IMR-90 (cell line): Measurements from ENCODE around the gene DNMT3L.

Experiments used
- CEBPB ChIP-seq: IDR thresholded peaks from 2 replicates; pipeline ENCODE4 v1.6.1; 2012; ENCODE audit warnings: low read depth, low read length, improper control_type of control experiment
- NFE2L2 ChIP-seq: fragments of 150-350 bp; IDR thresholded peaks from 2 replicates; pipeline ENCODE4 v1.6.1; 2016; ENCODE audit warnings: low read depth, mild to moderate bottlenecking, low read length
- POLR2A ChIP-seq: IDR thresholded peaks from 2 replicates; pipeline ENCODE4 v1.6.1; 2012; ENCODE audit warnings: mild to moderate bottlenecking, low read depth, low read length
- RFX5 ChIP-seq: IDR thresholded peaks from 2 replicates; pipeline ENCODE4 v1.8.0; 2012; ENCODE audit warnings: low read depth, mild to moderate bottlenecking, low read length, moderate library complexity
- SMC3 ChIP-seq: fragments of 150-350 bp; IDR thresholded peaks from 2 replicates; pipeline ENCODE4 v1.6.1; 2016; ENCODE audit warnings: low read depth, mild to moderate bottlenecking, antibody characterized with exemption, low read length, moderate library complexity
- TF ChIP-seq, protein P1 (sequence below): conservative IDR thresholded peaks from 2 replicates; pipeline ENCODE4 v1.5.1; 2012; ENCODE audit warnings: mild to moderate bottlenecking, low read depth, low read length, improper control_type of control experiment

DNA sequence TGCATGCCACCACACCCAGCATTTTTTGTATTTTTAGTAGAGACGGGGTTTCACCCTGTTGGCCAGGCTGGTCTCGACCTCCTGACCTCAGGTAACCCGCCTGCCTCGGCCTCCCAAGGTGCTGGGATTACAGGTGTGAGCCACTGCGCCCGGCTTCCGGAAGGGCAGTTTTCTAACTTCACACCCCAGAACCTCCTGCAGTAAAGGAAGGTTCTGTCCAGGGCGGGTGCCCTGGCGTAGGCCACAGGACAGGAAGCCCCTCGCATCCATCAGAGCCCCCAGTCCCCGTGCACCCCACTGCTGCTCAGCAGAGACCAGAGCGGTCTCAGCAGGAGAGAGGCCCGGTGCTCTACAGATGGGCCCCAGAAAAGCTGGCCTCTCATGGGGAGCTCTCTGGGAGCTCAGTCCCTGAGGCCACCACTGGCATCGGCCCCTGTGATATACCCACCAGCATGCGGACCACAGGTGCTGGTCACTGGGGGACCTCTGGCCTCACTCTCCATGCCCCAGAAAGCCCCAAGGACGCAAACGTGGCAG lies 4.1 kb upstream of the DNMT3L start:
- TF ChIP-seq, protein P1, sequence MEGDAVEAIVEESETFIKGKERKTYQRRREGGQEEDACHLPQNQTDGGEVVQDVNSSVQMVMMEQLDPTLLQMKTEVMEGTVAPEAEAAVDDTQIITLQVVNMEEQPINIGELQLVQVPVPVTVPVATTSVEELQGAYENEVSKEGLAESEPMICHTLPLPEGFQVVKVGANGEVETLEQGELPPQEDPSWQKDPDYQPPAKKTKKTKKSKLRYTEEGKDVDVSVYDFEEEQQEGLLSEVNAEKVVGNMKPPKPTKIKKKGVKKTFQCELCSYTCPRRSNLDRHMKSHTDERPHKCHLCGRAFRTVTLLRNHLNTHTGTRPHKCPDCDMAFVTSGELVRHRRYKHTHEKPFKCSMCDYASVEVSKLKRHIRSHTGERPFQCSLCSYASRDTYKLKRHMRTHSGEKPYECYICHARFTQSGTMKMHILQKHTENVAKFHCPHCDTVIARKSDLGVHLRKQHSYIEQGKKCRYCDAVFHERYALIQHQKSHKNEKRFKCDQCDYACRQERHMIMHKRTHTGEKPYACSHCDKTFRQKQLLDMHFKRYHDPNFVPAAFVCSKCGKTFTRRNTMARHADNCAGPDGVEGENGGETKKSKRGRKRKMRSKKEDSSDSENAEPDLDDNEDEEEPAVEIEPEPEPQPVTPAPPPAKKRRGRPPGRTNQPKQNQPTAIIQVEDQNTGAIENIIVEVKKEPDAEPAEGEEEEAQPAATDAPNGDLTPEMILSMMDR, result no peak
- TF ChIP-seq NFE2L2, result no peak
- no peak for TF ChIP-seq RFX5
- no peak for TF ChIP-seq POLR2A
- no peak for TF ChIP-seq SMC3
- TF ChIP-seq CEBPB, result no peak
